HAP-1 (cell line): ENCODE results near the gene TRIP12.
"Not testable (repeated sequence)": the region's sequence is repeated elsewhere in the genome, so short reads cannot be mapped to it uniquely, and the experiment has no call there.

Source experiments
- DNase-seq, 2 experiments: peaks; one replicate each; pipeline ENCODE4 v3.0.0-alpha.2; 2016 to 2020; ENCODE audit warnings: low spot score in 2 of 2
- H3K27me3 ChIP-seq: fragments of 250-450 bp; sonication (Bioruptor Pico); 2 replicates; pipeline ENCODE4 v1.5.1; 2020; ENCODE audit warnings: low read depth, mild to moderate bottlenecking, moderate library complexity
- H3K36me3 ChIP-seq: fragments of 250-450 bp; sonication (Bioruptor Pico); replicated peaks from 2 replicates; pipeline ENCODE4 v1.5.1; 2020; ENCODE audit warnings: mild to moderate bottlenecking
- H3K4me1 ChIP-seq: fragments of 250-450 bp; sonication (Bioruptor Pico); 2 replicates; pipeline ENCODE4 v1.5.1; 2020; ENCODE audit warnings: mild to moderate bottlenecking
- H3K4me3 ChIP-seq: fragments of 250-450 bp; sonication (Bioruptor Pico); 2 replicates; pipeline ENCODE4 v1.5.1; 2020; ENCODE audit warnings: mild to moderate bottlenecking, moderate library complexity
- H3K9me3 ChIP-seq: fragments of 250-450 bp; sonication (Bioruptor Pico); 2 replicates; pipeline ENCODE4 v1.5.1; 2020; ENCODE audit warnings: mild to moderate bottlenecking, moderate library complexity
- in situ Hi-C: fragments of 300-500 bp; cut with MboI; formaldehyde crosslinking; loops from 3 replicates; pipeline ENCODE4 v1.14.3; 2020; ENCODE audit warnings: low sequenced_read_pairs, inconsistent platforms, mixed read lengths

The TRIP12 gene

GRCh38 chr2:229734410-229734809 lies 187.4 kb downstream of the TRIP12 start:
- in situ Hi-C loops = no loop called here
- no peaks in the 10 kb centered on the region for H3K9me3 ChIP-seq
- H3K27me3 ChIP-seq = no peaks in the 10 kb centered on the region
- peaks cover 16% of the 10 kb centered on the region for H3K4me1 ChIP-seq
- no peak overlapping the region for H3K4me3 ChIP-seq
- no peak for DNase-seq
- H3K36me3 ChIP-seq = no peaks in the 10 kb centered on the region

GRCh38 chr2:229733611-229734245 lies 188.1 kb downstream of the TRIP12 start:
- DNase-seq = peak; percentile 33 to 39
- H3K36me3 ChIP-seq = no peaks in the 10 kb centered on the region
- in situ Hi-C loops = no loop called here
- no peaks in the 10 kb centered on the region for H3K27me3 ChIP-seq
- H3K9me3 ChIP-seq = no peaks in the 10 kb centered on the region
- H3K4me1 ChIP-seq = peaks cover 16% of the 10 kb centered on the region
- no peak overlapping the region for H3K4me3 ChIP-seq

GRCh38 chr2:229732897-229733296 lies 188.9 kb downstream of the TRIP12 start:
- H3K4me1 ChIP-seq = peaks cover 16% of the 10 kb centered on the region
- no peaks in the 10 kb centered on the region for H3K9me3 ChIP-seq
- no peak overlapping the region for H3K4me3 ChIP-seq
- no peaks in the 10 kb centered on the region for H3K36me3 ChIP-seq
- H3K27me3 ChIP-seq = no peaks in the 10 kb centered on the region
- DNase-seq = no peak
- in situ Hi-C loops = no loop called here

- Histone ChIP-seq H3K4me3 (no peak overlapping the region), H3K27me3 (no peaks in the 10 kb centered on the region), H3K4me1 (peaks cover 16% of the 10 kb centered on the region), H3K36me3 (no peaks in the 10 kb centered on the region), H3K9me3 (no peaks in the 10 kb centered on the region)
- no peak for DNase-seq
- in situ Hi-C loops = no loop called here
These were observed 189.9 kb downstream of the TRIP12 start for GRCh38 chr2:229731916-229732315.

GRCh38 chr2:229731363-229731762 lies 190.4 kb downstream of the TRIP12 start:
- no peaks in the 10 kb centered on the region for H3K36me3 ChIP-seq
- no peak for DNase-seq
- no peaks in the 10 kb centered on the region for H3K27me3 ChIP-seq
- peaks cover 17% of the 10 kb centered on the region for H3K4me1 ChIP-seq
- in situ Hi-C loops = no loop called here
- H3K4me3 ChIP-seq = no peak overlapping the region
- H3K9me3 ChIP-seq = no peaks in the 10 kb centered on the region

GRCh38 chr2:229728370-229728769 lies 193.4 kb downstream of the TRIP12 start:
- peaks cover 12% of the 10 kb centered on the region for H3K4me1 ChIP-seq
- no peak for DNase-seq
- in situ Hi-C loops = no loop called here
- H3K4me3 ChIP-seq = no peak overlapping the region
- H3K9me3 ChIP-seq = no peaks in the 10 kb centered on the region
- H3K27me3 ChIP-seq = no peaks in the 10 kb centered on the region
- H3K36me3 ChIP-seq = no peaks in the 10 kb centered on the region

GRCh38 chr2:229726643-229727042 lies 195.2 kb downstream of the TRIP12 start:
- Histone ChIP-seq H3K4me3 (no peak overlapping the region), H3K27me3 (no peaks in the 10 kb centered on the region), H3K4me1 (peaks cover 9% of the 10 kb centered on the region; the same call in 1 of the 2 replicates), H3K9me3 (no peaks in the 10 kb centered on the region), H3K36me3 (no peaks in the 10 kb centered on the region)
- no peak for DNase-seq
- in situ Hi-C loops = no loop called here

- no peaks in the 10 kb centered on the region for H3K9me3 ChIP-seq
- H3K4me3 ChIP-seq = no peak overlapping the region
- H3K4me1 ChIP-seq = peaks cover 9% of the 10 kb centered on the region; the same call in 1 of the 2 replicates
- H3K36me3 ChIP-seq = no peaks in the 10 kb centered on the region
- DNase-seq = peak; percentile 57 to 60
- in situ Hi-C loops = no loop called here
- no peaks in the 10 kb centered on the region for H3K27me3 ChIP-seq
These were observed 195.9 kb downstream of the TRIP12 start for GRCh38 chr2:229725716-229726574.

- H3K4me1 ChIP-seq, in situ Hi-C loops, H3K36me3 ChIP-seq, H3K9me3 ChIP-seq, DNase-seq, H3K4me3 ChIP-seq: not testable (repeated sequence)
- H3K27me3 ChIP-seq = peaks cover 14% of the 10 kb centered on the region; the same call in 1 of the 2 replicates
These were observed 198.6 kb downstream of the TRIP12 start for GRCh38 chr2:229723192-229723591.

- Histone ChIP-seq H3K4me1 (no peaks in the 10 kb centered on the region), H3K36me3 (no peaks in the 10 kb centered on the region), H3K4me3 (no peak overlapping the region), H3K27me3 (peaks cover 19% of the 10 kb centered on the region; the same call in 1 of the 2 replicates), H3K9me3 (no peaks in the 10 kb centered on the region)
- in situ Hi-C loops = no loop called here
- no peak for DNase-seq
These were observed 201.7 kb downstream of the TRIP12 start for GRCh38 chr2:229719926-229720647.

GRCh38 chr2:229718057-229718456 lies 203.8 kb downstream of the TRIP12 start:
- in situ Hi-C loops = no loop called here
- peaks cover 33% of the 10 kb centered on the region for H3K27me3 ChIP-seq
- DNase-seq = no peak

GRCh38 chr2:229715895-229716507 lies 205.8 kb downstream of the TRIP12 start:
- H3K4me3 ChIP-seq = no peak overlapping the region
- no peaks in the 10 kb centered on the region for H3K36me3 ChIP-seq
- no peaks in the 10 kb centered on the region for H3K4me1 ChIP-seq
- H3K9me3 ChIP-seq = no peaks in the 10 kb centered on the region
- in situ Hi-C loops = no loop called here
- DNase-seq = peak; percentile 34 to 58
- peaks cover 46% of the 10 kb centered on the region for H3K27me3 ChIP-seq

More at GRCh38 chr2:229718057-229718456, 203.8 kb downstream of the TRIP12 start:
- no peak overlapping the region for H3K4me3 ChIP-seq
- H3K36me3 ChIP-seq = no peaks in the 10 kb centered on the region
- H3K9me3 ChIP-seq = no peaks in the 10 kb centered on the region
- H3K4me1 ChIP-seq = no peaks in the 10 kb centered on the region

- Histone ChIP-seq H3K36me3 (no peaks in the 10 kb centered on the region), H3K4me1 (no peaks in the 10 kb centered on the region), H3K27me3 (peaks cover 41% of the 10 kb centered on the region), H3K9me3 (no peaks in the 10 kb centered on the region), H3K4me3 (peak overlapping the region; percentile 24)
- in situ Hi-C loops = no loop called here
- peak in 1 of 2 experiments; percentile 74 for DNase-seq
These were observed 206.9 kb downstream of the TRIP12 start for GRCh38 chr2:229714736-229715541.
